Measurements from ENCODE around the gene TCTN1.
A peak's percentile ranks its signal among the peaks of the same experiment; 100 is the strongest.

The TCTN1 gene

DNA sequence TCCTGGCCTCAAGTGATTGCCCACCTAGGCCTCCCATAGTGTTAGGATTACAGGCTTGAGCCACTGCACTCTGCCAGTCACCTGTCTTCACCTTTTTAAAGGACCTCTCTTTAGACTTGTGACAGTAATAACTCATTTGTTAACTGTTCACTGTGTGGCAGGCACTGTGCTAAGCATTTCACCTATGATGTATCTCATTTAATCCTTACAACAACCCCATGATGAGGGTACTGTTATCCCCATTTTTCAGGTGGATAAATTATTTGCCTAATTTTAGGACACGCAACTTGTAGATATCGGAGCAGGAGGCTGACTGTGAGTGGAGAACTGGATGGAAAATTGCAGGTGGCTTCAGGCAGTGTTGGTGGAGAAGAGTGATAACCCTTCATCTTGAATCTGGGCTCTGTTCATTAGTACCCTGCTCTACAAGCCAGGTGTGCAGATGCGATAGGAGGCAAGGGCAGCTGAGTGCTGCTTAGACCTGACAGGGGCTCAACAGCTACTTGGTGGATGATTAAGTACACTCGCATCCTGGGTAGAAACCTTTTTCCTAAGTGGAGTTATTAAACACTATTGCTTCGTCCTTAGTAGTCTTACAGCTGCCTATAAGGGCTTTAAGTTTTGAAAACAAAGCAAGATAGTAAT, 2.7 kb downstream of the TCTN1 start:
- TF ChIP-seq TAF1 (IDR thresholded peaks at IDR 0.05; ENCODE audit: borderline replicate concordance, low read depth, low read length) = no peak
- TF ChIP-seq POLR2AphosphoS5 (IDR thresholded peaks at IDR 0.05; ENCODE audit: low read depth, low read length) = no peak
- TF ChIP-seq POLR2A (IDR thresholded peaks at IDR 0.05; ENCODE audit: low read depth, low read length) = no peak
- FAIRE-seq = no peak
- no peak for DNase-seq (ENCODE audit: insufficient read length)

DNA sequence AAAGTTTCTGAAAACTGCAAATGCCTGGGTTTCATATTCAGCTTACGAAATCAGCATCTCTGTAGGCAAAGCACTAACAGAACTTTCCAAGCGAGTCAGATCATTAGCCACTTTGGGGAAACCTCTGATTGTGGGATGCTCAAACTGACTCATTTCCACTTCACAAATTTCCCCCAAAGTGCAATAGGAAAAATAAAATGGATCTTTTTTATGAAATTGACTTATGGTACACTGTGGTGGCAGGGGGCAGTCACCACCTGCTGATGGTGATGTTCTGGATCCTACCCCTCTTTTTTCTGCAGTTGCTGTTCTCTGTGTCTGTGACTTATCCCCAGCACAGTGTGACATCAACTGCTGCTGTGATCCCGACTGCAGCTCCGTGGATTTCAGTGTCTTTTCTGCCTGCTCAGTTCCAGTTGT, 5.6 kb downstream of the TCTN1 start:
- TF ChIP-seq POLR2A (IDR thresholded peaks at IDR 0.05; ENCODE audit: low read depth, low read length) (peak; percentile 26; the same call in 1 of the 2 replicates), TAF1 (IDR thresholded peaks at IDR 0.05; ENCODE audit: borderline replicate concordance, low read depth, low read length) (no peak)

GRCh38 chr12:110622582-110622981, 8.7 kb downstream of the TCTN1 start:
- FAIRE-seq (no peak), DNase-seq (ENCODE audit: insufficient read length) (no peak)
- TF ChIP-seq TAF1 (IDR thresholded peaks at IDR 0.05; ENCODE audit: borderline replicate concordance, low read depth, low read length) (no peak), POLR2A (IDR thresholded peaks at IDR 0.05; ENCODE audit: low read depth, low read length) (no peak), POLR2AphosphoS5 (IDR thresholded peaks at IDR 0.05; ENCODE audit: low read depth, low read length) (no peak)

More for the DNA sequence above, 5.6 kb downstream of the TCTN1 start:
- FAIRE-seq = peak; percentile 90
- no peak for DNase-seq (ENCODE audit: insufficient read length)

- TF ChIP-seq POLR2AphosphoS5 (IDR thresholded peaks at IDR 0.05; ENCODE audit: low read depth, low read length) = no peak
- no peak for TF ChIP-seq POLR2A (IDR thresholded peaks at IDR 0.05; ENCODE audit: low read depth, low read length)
- TF ChIP-seq TAF1 (IDR thresholded peaks at IDR 0.05; ENCODE audit: borderline replicate concordance, low read depth, low read length) = no peak
- DNase-seq (ENCODE audit: insufficient read length) (no peak), FAIRE-seq (peak; percentile 50)
These were observed 13.7 kb downstream of the TCTN1 start for GRCh38 chr12:110627500-110628195.

DNA sequence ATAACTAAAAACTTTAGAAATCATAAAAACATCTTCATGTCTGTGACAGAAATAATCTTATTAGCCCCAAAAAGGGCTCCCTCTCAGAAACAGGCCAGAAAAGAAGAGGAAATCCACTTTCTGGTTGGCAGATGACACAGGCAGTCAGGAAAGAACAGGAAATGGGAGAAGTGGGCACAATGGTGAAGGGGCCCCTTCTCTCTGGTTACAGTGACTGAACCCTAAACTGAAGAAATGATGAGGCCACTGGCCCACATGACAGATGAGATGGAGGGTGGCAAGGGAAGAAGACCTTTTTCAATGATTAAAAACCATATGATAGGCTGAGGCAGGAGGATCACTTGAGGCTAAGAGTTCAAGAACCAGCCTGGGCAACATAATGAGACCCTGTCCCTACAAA, 21.1 kb downstream of the TCTN1 start:
- DNase-seq (ENCODE audit: insufficient read length) = no peak
- FAIRE-seq = no peak
- no peak for TF ChIP-seq TAF1 (IDR thresholded peaks at IDR 0.05; ENCODE audit: borderline replicate concordance, low read depth, low read length)
- no peak for TF ChIP-seq POLR2AphosphoS5 (IDR thresholded peaks at IDR 0.05; ENCODE audit: low read depth, low read length)
- TF ChIP-seq POLR2A (IDR thresholded peaks at IDR 0.05; ENCODE audit: low read depth, low read length) = no peak

DNA sequence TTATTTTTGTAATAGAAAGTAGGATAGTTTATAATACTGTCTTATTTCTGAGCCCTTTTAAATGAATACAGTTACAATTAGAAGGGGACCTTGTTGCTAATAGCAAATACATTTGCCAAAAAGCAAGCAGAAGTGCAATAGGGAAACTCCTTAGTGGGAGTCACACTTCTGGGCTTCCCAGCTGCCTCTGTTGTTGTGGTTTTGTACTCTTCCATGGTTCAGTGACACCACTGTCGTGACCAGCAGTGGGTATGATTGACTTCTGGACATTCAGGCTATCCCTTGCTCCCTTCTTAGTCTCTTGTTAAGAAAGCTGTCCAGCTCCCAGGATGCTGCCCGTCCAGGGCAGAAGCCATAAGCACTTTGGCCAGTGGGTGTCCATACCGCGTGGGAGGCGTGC, 22.6 kb downstream of the TCTN1 start:
- FAIRE-seq (peak; percentile 81), DNase-seq (ENCODE audit: insufficient read length) (no peak)
- TF ChIP-seq TAF1 (IDR thresholded peaks at IDR 0.05; ENCODE audit: borderline replicate concordance, low read depth, low read length) (no peak), POLR2AphosphoS5 (IDR thresholded peaks at IDR 0.05; ENCODE audit: low read depth, low read length) (no peak), POLR2A (IDR thresholded peaks at IDR 0.05; ENCODE audit: low read depth, low read length) (no peak)

DNA sequence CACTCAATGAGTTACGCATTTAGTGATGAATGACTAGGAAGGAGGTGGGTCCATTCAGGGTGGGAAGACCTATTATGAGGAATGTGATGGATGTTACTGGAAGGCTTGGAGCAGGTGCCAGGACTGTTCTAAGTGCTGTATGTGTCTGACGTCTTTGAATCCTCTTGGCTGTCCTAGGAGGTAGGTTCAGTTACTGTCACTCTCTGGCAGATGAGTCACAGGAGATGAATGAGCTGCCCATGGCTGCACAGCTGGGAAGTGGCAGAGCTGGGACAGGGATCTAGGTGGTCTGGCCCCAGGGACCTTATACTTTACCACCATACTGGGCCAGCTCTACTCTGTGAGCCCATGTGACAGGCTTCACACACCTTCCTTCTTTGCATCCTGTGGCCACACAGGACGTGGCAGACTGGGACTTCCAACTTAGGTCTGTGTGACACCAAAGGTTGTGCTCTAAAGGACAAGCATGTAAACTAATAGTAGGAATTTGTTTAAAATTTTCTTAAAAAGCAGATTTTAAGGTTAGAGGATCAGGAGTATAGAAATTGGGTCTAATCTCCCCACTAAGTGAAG, 24.0 kb downstream of the TCTN1 start:
- DNase-seq (ENCODE audit: insufficient read length) (no peak), FAIRE-seq (peak; percentile 44)
- no peak for TF ChIP-seq POLR2AphosphoS5 (IDR thresholded peaks at IDR 0.05; ENCODE audit: low read depth, low read length)
- TF ChIP-seq TAF1 (IDR thresholded peaks at IDR 0.05; ENCODE audit: borderline replicate concordance, low read depth, low read length) = no peak
- TF ChIP-seq POLR2A (IDR thresholded peaks at IDR 0.05; ENCODE audit: low read depth, low read length) = no peak

DNA sequence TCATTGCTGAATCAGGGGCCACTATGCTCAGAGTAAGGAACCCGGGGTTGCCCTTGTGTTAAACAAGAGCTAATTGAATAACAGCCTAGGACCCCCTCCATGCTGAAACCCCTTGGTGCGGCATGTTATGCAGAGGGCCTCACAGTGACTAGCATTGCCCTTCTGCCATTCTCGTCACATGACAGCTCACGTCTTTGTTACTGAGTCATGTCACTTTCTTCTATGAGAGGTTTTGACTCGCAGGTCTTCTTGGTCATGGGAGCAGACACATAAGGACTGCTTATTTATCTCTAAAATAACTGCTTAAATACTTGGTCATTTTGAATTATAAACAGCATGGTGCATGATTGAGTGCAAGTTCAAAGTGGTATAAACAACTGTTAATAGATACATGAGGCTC, 24.9 kb downstream of the TCTN1 start:
- no peak for DNase-seq (ENCODE audit: insufficient read length)
- TF ChIP-seq POLR2A (IDR thresholded peaks at IDR 0.05; ENCODE audit: low read depth, low read length) (no peak), POLR2AphosphoS5 (IDR thresholded peaks at IDR 0.05; ENCODE audit: low read depth, low read length) (no peak)
- no peak for FAIRE-seq

DNA sequence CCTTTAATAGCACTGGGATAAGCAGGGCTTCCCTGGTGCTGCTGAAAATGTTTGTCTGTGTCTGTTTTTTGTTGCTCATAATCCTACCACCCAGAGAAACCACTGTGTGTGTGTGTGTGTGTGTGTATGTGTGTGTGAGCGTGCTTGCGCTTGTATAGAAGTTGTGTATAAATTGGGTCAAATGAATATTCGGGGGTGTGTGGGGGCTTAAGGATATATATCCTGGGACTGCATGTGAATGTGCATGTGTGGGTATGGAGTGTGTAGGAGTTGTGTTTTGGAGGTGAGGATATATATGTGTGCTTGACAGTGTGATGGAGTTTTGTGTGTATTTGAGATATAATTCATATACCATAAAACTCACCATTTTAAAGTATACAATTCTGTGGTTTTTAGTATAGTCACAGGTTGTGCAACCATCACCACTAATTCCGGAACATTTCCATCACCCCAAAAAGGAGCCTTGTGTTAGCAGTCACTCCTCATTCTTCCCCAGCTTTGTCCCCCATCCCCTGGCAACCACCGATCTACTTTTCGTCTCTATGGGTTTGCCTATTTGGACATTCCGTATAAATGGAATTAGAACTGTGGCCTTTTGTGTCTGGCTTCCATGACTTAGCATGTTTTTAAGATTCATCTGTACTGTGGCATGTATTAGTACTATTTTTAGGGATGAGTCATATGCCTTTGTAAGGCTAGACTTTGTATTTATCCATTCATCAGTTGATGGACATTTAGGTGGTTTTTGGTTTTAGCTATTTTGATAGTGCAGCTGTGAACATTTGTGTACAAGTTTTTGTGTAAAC, 25.6 kb downstream of the TCTN1 start:
- DNase-seq (ENCODE audit: insufficient read length) (no peak), FAIRE-seq (no peak)
- no peak for TF ChIP-seq POLR2AphosphoS5 (IDR thresholded peaks at IDR 0.05; ENCODE audit: low read depth, low read length)
- TF ChIP-seq POLR2A (IDR thresholded peaks at IDR 0.05; ENCODE audit: low read depth, low read length) = no peak
- no peak for TF ChIP-seq TAF1 (IDR thresholded peaks at IDR 0.05; ENCODE audit: borderline replicate concordance, low read depth, low read length)

GRCh38 chr12:110640275-110641025, 26.5 kb downstream of the TCTN1 start:
- FAIRE-seq = no peak
- TF ChIP-seq POLR2AphosphoS5 (IDR thresholded peaks at IDR 0.05; ENCODE audit: low read depth, low read length) = no peak
- TF ChIP-seq POLR2A (IDR thresholded peaks at IDR 0.05; ENCODE audit: low read depth, low read length) = no peak
- TF ChIP-seq TAF1 (IDR thresholded peaks at IDR 0.05; ENCODE audit: borderline replicate concordance, low read depth, low read length) = no peak
- DNase-seq (ENCODE audit: insufficient read length) = no peak

DNA sequence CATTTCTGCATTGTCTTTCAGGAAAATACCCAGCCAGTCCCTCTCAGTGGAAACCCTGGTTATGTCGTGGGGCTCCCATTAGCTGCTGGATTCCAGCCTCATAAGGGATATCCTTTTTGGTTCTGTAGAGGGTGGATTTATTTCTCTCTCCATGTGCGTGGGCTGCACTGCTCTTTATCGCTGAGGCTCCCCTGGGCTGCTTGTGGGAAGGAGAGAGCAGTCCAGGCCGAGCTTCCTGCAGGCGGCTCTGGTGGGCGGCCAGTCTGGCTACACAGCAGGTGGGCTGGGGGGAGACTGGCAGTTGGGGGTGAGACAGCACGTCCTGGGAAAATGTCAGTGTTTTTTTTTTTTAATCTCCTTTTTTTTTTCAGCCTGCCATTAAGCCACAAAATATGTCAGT, 27.6 kb downstream of the TCTN1 start:
- no peak for TF ChIP-seq POLR2A (IDR thresholded peaks at IDR 0.05; ENCODE audit: low read depth, low read length)
- TF ChIP-seq POLR2AphosphoS5 (IDR thresholded peaks at IDR 0.05; ENCODE audit: low read depth, low read length) = no peak
- TF ChIP-seq TAF1 (IDR thresholded peaks at IDR 0.05; ENCODE audit: borderline replicate concordance, low read depth, low read length) = no peak

More for the DNA sequence above, 27.6 kb downstream of the TCTN1 start:
- FAIRE-seq = no peak
- no peak for DNase-seq (ENCODE audit: insufficient read length)
